DMS114 treated with DMSO at 0.1 percent for 48 hours (cell line): ENCODE data around the gene VAV3.
"Not testable (repeated sequence)": the region's sequence is repeated elsewhere in the genome, so short reads cannot be mapped to it uniquely, and the experiment has no call there.

Source experiments
- DNase-seq: peaks from one replicate; lab custom pipeline; 2025; ENCODE audit not compliant: unreplicated experiment; lab: John Stamatoyannopoulos, UW

Gene VAV3

GRCh38 chr1:107844541-107845194 lies 120.3 kb downstream of the VAV3 start:
- not testable (repeated sequence) for DNase-seq

- no peak for DNase-seq
Measured at GRCh38 chr1:107843989-107844388, 121.0 kb downstream of the VAV3 start.

DNA sequence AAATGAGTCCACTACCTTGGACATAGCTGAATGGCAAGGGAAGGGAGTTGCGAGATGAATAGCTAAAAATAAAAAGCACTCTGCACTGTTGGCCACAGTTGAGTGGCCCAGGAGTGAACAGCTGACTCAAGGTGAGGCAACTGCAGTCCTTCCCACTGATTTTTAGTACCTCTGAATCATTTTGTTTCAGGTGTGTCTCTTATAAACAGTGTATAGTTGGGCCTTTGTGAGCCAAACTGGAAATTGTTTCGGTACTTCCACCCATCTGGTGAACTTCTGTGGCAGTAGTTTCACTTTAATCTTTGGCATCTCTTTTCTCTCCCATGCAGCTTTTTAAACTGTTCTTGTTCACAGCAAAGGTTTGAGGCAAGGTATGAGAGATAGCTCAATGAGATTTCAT lies 122.7 kb downstream of the VAV3 start:
- no peak for DNase-seq

GRCh38 chr1:107840725-107841124 lies 124.3 kb downstream of the VAV3 start:
- DNase-seq = no peak

DNA sequence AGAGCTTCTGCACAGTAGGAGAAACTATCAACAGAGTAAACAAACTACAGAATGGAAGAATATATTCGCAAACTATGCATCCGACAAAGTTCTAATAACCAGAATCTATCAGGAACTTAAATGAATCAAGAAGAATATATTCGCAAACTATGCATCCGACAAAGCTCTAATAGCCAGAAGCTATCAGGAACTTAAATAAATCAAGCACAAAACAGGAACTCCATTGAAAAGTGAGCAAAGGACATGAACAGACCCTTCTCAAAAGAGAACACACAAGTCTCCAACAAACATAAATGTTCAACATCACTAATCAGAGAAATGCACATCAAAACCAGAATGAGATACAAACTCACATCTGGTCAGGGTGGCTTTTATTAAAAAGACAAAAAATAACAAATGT lies 126.9 kb downstream of the VAV3 start:
- no peak for DNase-seq

DNA sequence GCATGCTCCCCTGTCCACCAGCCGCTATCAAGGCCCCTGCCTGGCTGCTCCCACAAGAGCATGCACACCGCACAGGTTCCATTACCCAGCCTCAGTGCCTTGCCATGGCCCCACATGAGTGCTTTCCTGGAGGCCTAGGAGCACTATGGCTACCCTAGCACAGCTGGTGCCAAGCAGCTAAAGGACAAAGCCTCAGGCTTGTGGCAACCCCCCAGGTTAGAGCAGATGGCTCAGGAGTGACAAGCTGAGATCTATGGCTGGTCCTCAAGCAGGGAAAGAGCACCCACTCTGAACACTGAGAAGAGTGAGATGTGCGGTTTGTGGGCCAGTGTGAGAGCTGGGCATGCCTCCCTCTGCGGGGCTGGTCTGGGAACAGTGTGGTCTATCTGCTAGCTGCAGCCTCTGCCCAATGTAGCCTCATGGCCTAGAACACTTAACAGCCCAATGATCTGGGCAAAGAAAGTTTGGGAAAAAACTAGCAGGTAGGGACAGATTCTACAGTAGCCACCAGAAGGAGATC lies 129.8 kb downstream of the VAV3 start:
- DNase-seq = no peak

DNA sequence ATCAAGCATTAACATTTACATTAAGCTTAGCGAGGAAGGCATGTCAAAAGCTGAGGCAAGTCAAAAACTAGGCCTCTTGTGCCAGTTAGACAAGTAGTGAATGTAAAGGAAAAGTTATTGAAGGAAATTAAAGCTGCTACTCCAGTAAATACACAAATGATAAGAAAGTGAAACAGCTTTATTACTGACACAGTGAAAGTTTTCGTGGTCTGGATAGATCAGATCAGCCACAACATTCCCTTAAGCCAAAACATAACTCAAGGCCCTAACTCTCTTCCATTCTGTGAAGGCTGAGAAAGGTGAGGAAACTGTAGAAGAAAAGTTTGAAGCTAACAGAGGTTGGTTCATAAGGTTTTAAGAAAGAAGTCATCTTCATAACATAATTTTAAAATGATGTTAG lies 131.9 kb downstream of the VAV3 start:
- DNase-seq = no peak

GRCh38 chr1:107831921-107832320 lies 133.1 kb downstream of the VAV3 start:
- no peak for DNase-seq

- no peak for DNase-seq
Measured at GRCh38 chr1:107830526-107830925, 134.5 kb downstream of the VAV3 start.

GRCh38 chr1:107830075-107830474 lies 134.9 kb downstream of the VAV3 start:
- DNase-seq = no peak

DNA sequence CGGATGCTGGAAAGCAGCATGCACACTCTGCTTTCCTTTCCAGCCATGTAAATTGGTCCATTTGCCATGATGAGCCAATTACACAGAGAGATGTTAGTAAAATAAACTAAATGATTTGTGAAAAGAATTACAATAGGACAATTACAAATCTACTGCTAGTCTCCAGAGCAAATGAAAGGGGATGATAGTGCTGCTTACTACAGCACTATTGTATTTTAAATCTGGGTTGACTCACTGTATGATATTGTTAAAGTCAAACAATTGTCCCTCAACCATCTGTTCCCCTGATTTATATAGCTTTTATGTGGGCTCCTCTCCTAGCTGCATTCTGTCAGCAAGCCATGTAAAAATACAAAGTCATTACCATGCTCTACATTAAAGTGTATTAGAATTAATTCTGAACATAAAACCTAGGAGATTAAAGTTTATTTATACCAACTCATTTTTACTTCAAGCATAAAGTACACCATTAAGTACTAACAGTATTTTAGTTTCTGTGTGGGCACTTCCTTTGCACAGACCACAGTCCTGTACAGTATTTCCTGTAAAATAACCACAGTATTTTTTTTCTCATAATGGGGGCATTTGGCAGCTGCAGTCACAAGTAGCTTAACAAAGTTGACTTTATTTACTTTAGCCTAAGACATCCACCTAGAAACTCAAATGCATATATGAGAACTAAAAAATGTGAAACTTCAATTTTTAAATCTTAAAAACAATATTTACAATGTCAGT lies 135.8 kb downstream of the VAV3 start:
- no peak for DNase-seq

DNA sequence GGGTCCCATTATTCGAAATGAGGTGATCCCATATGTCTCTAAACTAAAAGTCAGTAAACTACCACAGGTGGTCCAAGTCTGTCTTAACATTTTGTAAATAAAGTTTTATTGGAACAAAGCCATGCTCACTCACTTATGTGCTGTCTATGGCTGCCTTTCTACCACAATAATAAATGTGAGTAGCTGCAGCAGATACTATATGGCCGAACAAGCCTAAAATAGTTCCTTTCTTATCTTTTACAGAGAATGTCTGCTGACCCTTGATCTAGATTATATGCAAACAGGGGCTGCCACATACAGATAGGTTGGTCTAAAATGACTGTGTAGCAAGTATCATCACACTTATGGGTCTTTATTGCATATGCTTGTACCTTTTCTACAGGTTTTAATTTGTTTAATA lies 140.0 kb downstream of the VAV3 start:
- DNase-seq = no peak

GRCh38 chr1:107821340-107821739 lies 143.6 kb downstream of the VAV3 start:
- DNase-seq = no peak

GRCh38 chr1:107820801-107821200 lies 144.2 kb downstream of the VAV3 start:
- no peak for DNase-seq

DNA sequence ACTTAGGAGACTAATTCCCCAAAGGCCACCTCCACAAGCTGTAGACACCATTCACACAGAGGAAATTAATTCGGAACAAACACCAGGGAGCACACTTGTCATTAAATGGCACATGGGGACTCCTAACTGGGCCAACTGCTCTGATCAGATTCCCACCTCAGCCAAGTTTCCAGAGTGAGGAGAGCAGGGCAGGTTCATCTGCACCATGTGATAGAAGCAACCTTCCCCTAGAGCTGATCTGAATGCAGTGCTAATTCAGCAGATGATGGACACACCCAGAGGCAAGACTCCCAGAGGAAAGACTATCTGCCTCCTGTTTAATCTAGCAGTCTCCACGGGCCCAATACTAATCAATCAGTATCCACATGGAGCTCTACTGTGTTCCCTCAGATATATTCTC lies 147.0 kb downstream of the VAV3 start:
- no peak for DNase-seq

DNA sequence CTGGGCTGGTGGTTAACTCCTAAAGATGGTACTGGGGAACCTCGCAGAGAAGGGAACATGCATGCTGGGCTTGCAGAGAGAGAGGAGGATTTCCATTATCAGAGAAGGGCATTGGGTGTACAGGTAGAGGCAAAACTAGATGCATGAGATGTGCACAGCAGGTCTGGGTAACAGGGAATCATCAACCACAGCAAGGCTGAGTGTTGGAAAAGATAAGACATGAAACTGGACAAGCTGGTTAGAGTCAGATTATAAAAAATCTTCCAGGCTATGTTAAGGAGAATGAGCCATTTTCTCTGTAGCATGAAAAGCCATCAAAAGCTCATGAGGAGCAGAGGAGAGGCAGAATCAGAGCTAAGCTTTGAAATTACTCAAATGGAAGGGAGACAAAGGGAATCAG lies 147.8 kb downstream of the VAV3 start:
- no peak for DNase-seq

DNA sequence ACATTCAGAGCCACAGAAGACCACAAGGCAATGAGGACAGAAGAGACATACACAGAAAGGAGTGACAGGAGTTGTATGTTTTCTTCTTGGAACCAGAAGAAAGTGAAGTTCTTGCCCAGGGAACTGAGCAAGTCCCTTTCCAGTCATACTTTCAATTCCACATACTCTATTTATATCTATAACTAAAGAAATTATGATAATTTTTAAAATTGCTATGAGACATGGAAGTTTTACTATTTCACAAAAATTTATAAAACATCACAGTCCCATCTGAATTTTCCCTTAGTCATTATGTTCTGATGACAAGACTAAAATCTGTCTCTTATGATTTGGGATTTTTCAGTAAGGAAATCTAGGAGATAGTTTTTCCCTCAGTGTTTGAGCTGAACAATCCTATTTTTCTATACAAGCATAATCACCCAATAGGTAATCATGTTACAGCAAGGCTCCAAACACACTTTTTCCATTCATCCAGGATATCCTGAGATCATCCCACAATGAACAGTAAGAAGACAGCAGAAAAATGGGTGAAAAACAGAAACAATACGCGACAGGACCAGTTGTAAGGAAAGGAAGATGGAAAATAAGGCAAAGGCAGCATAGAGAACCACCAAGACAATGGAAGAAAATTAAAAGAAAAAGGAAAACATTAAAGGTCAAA lies 154.6 kb downstream of the VAV3 start:
- no peak for DNase-seq

- DNase-seq = no peak
Measured at GRCh38 chr1:107807855-107808254, 157.1 kb downstream of the VAV3 start.

GRCh38 chr1:107807405-107807804 lies 157.6 kb downstream of the VAV3 start:
- no peak for DNase-seq

- no peak for DNase-seq
Measured at GRCh38 chr1:107806902-107807301, 158.1 kb downstream of the VAV3 start.

DNA sequence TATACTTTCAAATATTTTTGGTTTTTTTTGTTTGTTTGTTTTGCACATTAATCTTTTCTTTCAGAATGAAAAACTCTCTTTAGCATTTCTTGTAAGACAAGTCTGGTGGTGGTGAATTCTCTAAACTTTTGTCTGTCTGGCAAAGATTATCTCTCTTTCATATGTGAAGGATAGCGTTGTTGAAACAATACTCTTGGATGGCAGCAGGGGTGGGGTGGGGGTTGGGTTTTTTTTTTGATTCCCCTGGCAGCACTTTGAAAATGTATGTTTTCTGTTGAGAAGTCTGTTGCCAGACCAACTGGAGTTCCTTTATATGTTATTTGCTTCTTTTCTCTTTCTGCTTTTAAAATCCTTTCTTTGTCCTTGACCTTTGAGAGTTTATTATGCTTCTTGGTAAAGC lies 160.2 kb downstream of the VAV3 start:
- DNase-seq = no peak

GRCh38 chr1:107804134-107804533 lies 160.8 kb downstream of the VAV3 start:
- no peak for DNase-seq
